Adrenal gland (tissue), 12 donors: ENCODE results near the gene OPRM1. TPM values are rescaled to one million over a fixed set of nuclear protein-coding genes. Genes with fewer than 3 reads are reported as not detected.

Experiments used
- DNase-seq, 7 donors: peaks; one replicate each; pipeline ENCODE4 v3.0.0-alpha.2; 2019 to 2020
- H3K27ac ChIP-seq, 5 donors: fragments of 200-600 bp; sonication (generic) in 4 of 5; 1 replicate in 3 of 5; 2 replicates in 2 of 5; pipeline versions ENCODE4 v1.5.1 to v1.8.0; 2016 to 2020; ENCODE audit warnings: mild to moderate bottlenecking in 1 of 5
- H3K27me3 ChIP-seq: fragments of 200-600 bp; 2 replicates; pipeline ENCODE4 v1.8.0; 2021
- H3K36me3 ChIP-seq, 2 donors: fragments of 200-600 bp; replicated peaks in 1 of 2; 1 replicate in 1 of 2; 2 replicates in 1 of 2; pipeline versions ENCODE4 v1.5.1 to v1.8.0; 2018 to 2022
- H3K4me1 ChIP-seq, 2 donors: fragments of 200-600 bp; replicated peaks in 1 of 2; 1 replicate in 1 of 2; 2 replicates in 1 of 2; pipeline versions ENCODE4 v1.5.1 to v1.8.0; 2018 to 2021
- H3K4me3 ChIP-seq, 4 donors: fragments of 200-600 bp; sonication (generic) in 3 of 4; one replicate each; pipeline ENCODE4 v1.5.1; 2016 to 2018
- H3K9me3 ChIP-seq, 3 donors: fragments of 200-600 bp; sonication (generic) in 1 of 3; replicated peaks in 1 of 3; 1 replicate in 2 of 3; 2 replicates in 1 of 3; pipeline versions ENCODE4 v1.5.1 to v1.8.0; 2016 to 2021
- CTCF ChIP-seq, 6 experiments: fragments of 450-650 bp in 4 of 6; fragments of 200-600 bp in 2 of 6; sonication (generic) in 1 of 6; IDR thresholded peaks; 1 replicate in 5 of 6; 2 replicates in 1 of 6; pipeline versions ENCODE4 v1.5.1 to v1.8.0; 2016 to 2021; ENCODE audit warnings: antibody characterized with exemption in 6 of 6, mild to moderate bottlenecking in 2 of 6, moderate library complexity in 1 of 6
- POLR2A ChIP-seq, 2 donors: fragments of 450-650 bp; IDR thresholded peaks; one replicate each; pipeline ENCODE4 v1.6.1; 2017; ENCODE audit warnings: antibody characterized with exemption in 2 of 2, mild to moderate bottlenecking in 2 of 2, moderate library complexity in 1 of 2
- WGBS, 4 donors: extraction: QIAGEN DNeasy Blood & Tissue Kit in 2 of 4; methylation state at CpG; one replicate each; pipeline versions ENCODE4 v1.1.5 to v1.1.7; 2013 to 2017; 5-methylcytosine and 5-hydroxymethylcytosine counted together
- intact Hi-C, 2 donors: fragments of 100-400 bp; cut with DNase I; formaldehyde crosslinking; loops; one replicate each; pipeline versions ENCODE4 v1.14.1 to v1.15.0; 2022 to 2023
- polyA plus RNA-seq, 3 donors: library from polyadenylated mRNA; stranded (reverse); fragments of 200-250 nt in 2 of 3; fragments of 350-450 nt in 1 of 3; fragmentation: Illumina TruSeq in 1 of 3; extraction: RNeasy Lipid Tissue Mini Kit (QIAGEN cat#74804) in 1 of 3; gene quantifications; one replicate each; pipeline ENCODE4 v1.2.3, GENCODE V29; 2013 to 2014
- total RNA-seq, 9 donors: library from RNA; depleted of rRNA in 4 of 9; stranded (reverse); fragments of >200 nt in 4 of 9; fragments of 120-200 nt in 1 of 9; fragmentation: NEBNext Ultra II Directional in 1 of 9; extraction: Animal tissue kit (Norgen Biotek cat#: 25700) in 1 of 9; gene quantifications; one replicate each; pipeline versions ENCODE4 v1.1.0 to v1.2.4, GENCODE V29; 2013 to 2023
- donor health status: healthy with polysubstance abuse.
- donor health status: Bipolar disorder and iron deficiency.
- donor health status: DM: yes; HTN: yes; CAD: no.
- donor health status: DM: no; HTN: no; CAD: no.
- donor health status: DM: no; HTN: no; CAD: no.
- donor health status: DM: yes; HTN: yes; CAD: no.

Gene OPRM1
- total and polyA plus RNA-seq, 12 donors: 0.19 to 3.5 (median 1.0) TPM; not detected in 4

DNA sequence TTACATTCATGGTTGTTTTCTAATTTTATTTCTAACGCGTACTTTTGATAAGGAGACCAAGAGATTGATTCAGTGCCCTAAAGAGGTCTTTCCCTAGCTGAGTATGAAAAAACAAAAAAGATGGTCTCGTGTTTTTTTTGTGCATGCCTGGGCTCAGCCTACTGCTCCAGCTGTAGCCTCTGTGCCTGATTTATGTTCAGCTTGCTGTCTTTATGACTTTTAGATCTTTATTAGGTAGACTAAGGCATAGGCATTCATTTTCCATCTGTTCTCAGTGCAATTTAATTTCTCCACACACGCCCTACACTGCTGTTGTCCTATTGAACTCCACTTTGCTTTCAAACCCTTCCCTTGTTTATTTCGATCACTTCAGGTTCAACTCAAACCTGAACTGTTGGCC, 56.5 kb downstream of the OPRM1 start:
- H3K27me3 ChIP-seq: no peaks in the 10 kb centered on the region
- H3K4me3 ChIP-seq: no peak overlapping the region
- intact Hi-C loops: no loop called here
- DNase-seq: no peak
- TF ChIP-seq POLR2A (IDR thresholded peaks at IDR 0.05): no peak
- no peak for TF ChIP-seq CTCF (IDR thresholded peaks at IDR 0.05)
- H3K9me3 ChIP-seq: no peaks in the 10 kb centered on the region
- WGBS, 4 donors: 57 to 60% (median 58%) methylated on average over 5 of the region's 5 CpGs
- no peak overlapping the region for H3K27ac ChIP-seq
- H3K4me1 ChIP-seq: no peaks in the 10 kb centered on the region
- no peaks in the 10 kb centered on the region for H3K36me3 ChIP-seq

GRCh38 chr6:154096316-154096715, 57.3 kb downstream of the OPRM1 start:
- WGBS, 4 donors: 70 to 80% (median 75%) methylated on average over 7 of the region's 7 CpGs
- TF ChIP-seq CTCF (IDR thresholded peaks at IDR 0.05): no peak
- TF ChIP-seq POLR2A (IDR thresholded peaks at IDR 0.05): no peak
- Histone ChIP-seq H3K27me3 (no peaks in the 10 kb centered on the region), H3K4me1 (no peaks in the 10 kb centered on the region), H3K36me3 (no peaks in the 10 kb centered on the region), H3K9me3 (no peaks in the 10 kb centered on the region), H3K4me3 (no peak overlapping the region), H3K27ac (no peak overlapping the region)
- intact Hi-C loops: no loop called here
- no peak for DNase-seq

GRCh38 chr6:154096834-154097233, 57.8 kb downstream of the OPRM1 start:
- WGBS, 4 donors: 41 to 54% (median 45%) methylated on average over 3 of the region's 3 CpGs
- DNase-seq: no peak
- no peaks in the 10 kb centered on the region for H3K9me3 ChIP-seq
- no peaks in the 10 kb centered on the region for H3K27me3 ChIP-seq
- H3K4me1 ChIP-seq: no peaks in the 10 kb centered on the region
- TF ChIP-seq POLR2A (IDR thresholded peaks at IDR 0.05) (no peak), CTCF (IDR thresholded peaks at IDR 0.05) (no peak)
- intact Hi-C loops: no loop called here
- no peak overlapping the region for H3K27ac ChIP-seq
- H3K4me3 ChIP-seq: no peak overlapping the region
- H3K36me3 ChIP-seq: no peaks in the 10 kb centered on the region

DNA sequence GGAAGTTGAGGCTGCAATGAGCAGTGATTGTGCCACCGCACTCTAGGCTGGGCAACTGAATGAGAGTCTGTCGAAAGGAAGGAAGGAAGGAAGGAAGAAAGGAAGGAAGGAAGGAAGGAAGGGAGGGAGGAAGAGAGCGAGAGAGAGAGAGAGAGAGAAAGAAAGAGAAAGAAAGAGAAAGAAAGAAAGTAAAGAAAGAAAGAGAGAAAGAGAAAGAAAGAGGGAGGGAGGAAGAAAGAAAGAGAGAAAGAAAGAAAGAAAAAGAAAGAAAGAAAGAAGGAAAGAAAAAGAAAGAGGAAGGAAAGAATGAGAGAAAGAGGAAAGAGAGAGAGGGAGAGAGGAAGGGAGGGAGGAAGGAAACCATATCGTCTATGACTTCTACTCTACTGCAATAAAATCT, 60.2 kb downstream of the OPRM1 start:
- Histone ChIP-seq H3K9me3 (no peaks in the 10 kb centered on the region), H3K27ac (no peak overlapping the region), H3K4me3 (no peak overlapping the region), H3K4me1 (no peaks in the 10 kb centered on the region), H3K27me3 (no peaks in the 10 kb centered on the region), H3K36me3 (no peaks in the 10 kb centered on the region)
- no peak for DNase-seq
- TF ChIP-seq POLR2A (IDR thresholded peaks at IDR 0.05) (no peak), CTCF (IDR thresholded peaks at IDR 0.05) (no peak)
- intact Hi-C loops: no loop called here
- 84 to 93% (median 90%) methylated on average over 4 of the region's 4 CpGs for WGBS, 4 donors
